ENCODE measurements around the gene SCAI.

DNA sequence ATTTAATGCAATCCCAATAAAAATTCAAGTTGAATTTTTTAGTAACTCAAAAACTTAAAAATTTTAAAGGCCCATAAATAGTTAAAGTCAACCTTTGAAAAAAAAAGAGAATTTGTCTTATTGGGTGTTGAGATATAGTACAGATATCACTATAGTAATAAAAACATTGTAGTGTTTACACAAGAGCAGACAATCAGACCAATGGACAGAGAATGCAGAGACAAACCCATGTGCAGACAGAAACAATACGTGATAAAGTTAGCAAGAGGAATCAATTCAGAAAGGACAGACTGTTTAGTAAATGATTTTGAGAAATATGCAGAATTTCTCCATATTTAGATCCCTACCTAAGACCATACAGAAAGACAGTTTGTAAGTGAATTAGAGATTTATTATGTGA is 236.4 kb downstream of the SCAI start:
- TF ChIP-seq, protein P1, sequence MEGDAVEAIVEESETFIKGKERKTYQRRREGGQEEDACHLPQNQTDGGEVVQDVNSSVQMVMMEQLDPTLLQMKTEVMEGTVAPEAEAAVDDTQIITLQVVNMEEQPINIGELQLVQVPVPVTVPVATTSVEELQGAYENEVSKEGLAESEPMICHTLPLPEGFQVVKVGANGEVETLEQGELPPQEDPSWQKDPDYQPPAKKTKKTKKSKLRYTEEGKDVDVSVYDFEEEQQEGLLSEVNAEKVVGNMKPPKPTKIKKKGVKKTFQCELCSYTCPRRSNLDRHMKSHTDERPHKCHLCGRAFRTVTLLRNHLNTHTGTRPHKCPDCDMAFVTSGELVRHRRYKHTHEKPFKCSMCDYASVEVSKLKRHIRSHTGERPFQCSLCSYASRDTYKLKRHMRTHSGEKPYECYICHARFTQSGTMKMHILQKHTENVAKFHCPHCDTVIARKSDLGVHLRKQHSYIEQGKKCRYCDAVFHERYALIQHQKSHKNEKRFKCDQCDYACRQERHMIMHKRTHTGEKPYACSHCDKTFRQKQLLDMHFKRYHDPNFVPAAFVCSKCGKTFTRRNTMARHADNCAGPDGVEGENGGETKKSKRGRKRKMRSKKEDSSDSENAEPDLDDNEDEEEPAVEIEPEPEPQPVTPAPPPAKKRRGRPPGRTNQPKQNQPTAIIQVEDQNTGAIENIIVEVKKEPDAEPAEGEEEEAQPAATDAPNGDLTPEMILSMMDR (IDR thresholded peaks at IDR 0.05 in 2 of 3, conservative IDR thresholded peaks at IDR 0.05 in 1 of 3; ENCODE audit: insufficient read depth in 2 of 3, low read depth in 1 of 3, low read length in 3 of 3), result no peak
- TF ChIP-seq SP1 (CRISPR knock-in tag; IDR thresholded peaks at IDR 0.05) (no peak), YY1 (IDR thresholded peaks at IDR 0.05; ENCODE audit: borderline replicate concordance in 1 of 3, control insufficient read depth in 1 of 3, extremely low read depth in 1 of 3, insufficient read depth in 3 of 3, insufficient read length in 1 of 3, insufficient replicate concordance in 2 of 3, low read depth in 1 of 3, low read length in 2 of 3) (no peak), CBX1 (IDR thresholded peaks at IDR 0.05; ENCODE audit: low read depth) (no peak), NFYB (IDR thresholded peaks at IDR 0.05; ENCODE audit: extremely low read depth, insufficient read length) (no peak), POLR2AphosphoS2 (IDR thresholded peaks at IDR 0.05; ENCODE audit: low read length) (no peak), ZNF217 (CRISPR knock-in tag; IDR thresholded peaks at IDR 0.05) (no peak), EZH2 (IDR thresholded peaks at IDR 0.05; ENCODE audit: borderline replicate concordance, low read depth, low read length) (no peak), JUN (IDR thresholded peaks at IDR 0.05; ENCODE audit: borderline replicate concordance, low read depth, low read length) (no peak), JUN (CRISPR knock-in tag; IDR thresholded peaks at IDR 0.05; ENCODE audit: borderline replicate concordance) (no peak), RAD51 (IDR thresholded peaks at IDR 0.05; ENCODE audit: borderline replicate concordance, low read depth) (no peak), SREBF1 (IDR thresholded peaks at IDR 0.05; ENCODE audit: borderline replicate concordance, low read depth, low read length) (no peak), ZNF12 (CRISPR knock-in tag; IDR thresholded peaks at IDR 0.05) (no peak)
- TF ChIP-seq, protein P2, sequence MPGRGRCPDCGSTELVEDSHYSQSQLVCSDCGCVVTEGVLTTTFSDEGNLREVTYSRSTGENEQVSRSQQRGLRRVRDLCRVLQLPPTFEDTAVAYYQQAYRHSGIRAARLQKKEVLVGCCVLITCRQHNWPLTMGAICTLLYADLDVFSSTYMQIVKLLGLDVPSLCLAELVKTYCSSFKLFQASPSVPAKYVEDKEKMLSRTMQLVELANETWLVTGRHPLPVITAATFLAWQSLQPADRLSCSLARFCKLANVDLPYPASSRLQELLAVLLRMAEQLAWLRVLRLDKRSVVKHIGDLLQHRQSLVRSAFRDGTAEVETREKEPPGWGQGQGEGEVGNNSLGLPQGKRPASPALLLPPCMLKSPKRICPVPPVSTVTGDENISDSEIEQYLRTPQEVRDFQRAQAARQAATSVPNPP (IDR thresholded peaks at IDR 0.05; ENCODE audit: borderline replicate concordance, insufficient read depth, insufficient read length), result no peak

Measured in K562 (cell line).